HEK293 (cell line): ENCODE results near the gene EVX1.
A peak's percentile ranks its signal among the peaks of the same experiment; 100 is the strongest.

ENCODE experiments used
- HOXD13 ChIP-seq: sonication (generic); formaldehyde crosslinking; IDR thresholded peaks from 2 replicates; pipeline ENCODE4 v1.8.0; 2022; ENCODE audit warnings: missing genetic modification reagents, borderline replicate concordance
- IKZF3 ChIP-seq: fragments of 450-650 bp; IDR thresholded peaks from 2 replicates; pipeline ENCODE4 v1.5.0; 2018; ENCODE audit warnings: missing biosample characterization, mild to moderate bottlenecking, missing genetic modification characterization, moderate library complexity
- KLF8 ChIP-seq: fragments of 450-650 bp; formaldehyde crosslinking; IDR thresholded peaks from 2 replicates; pipeline ENCODE4 v1.5.1; 2016; ENCODE audit warnings: missing biosample characterization, missing genetic modification characterization
- OVOL3 ChIP-seq: fragments of 450-650 bp; formaldehyde crosslinking; IDR thresholded peaks from 2 replicates; pipeline ENCODE4 v1.5.1; 2016; ENCODE audit warnings: missing biosample characterization, missing genetic modification characterization
- TCF7L2 ChIP-seq: IDR thresholded peaks from 2 replicates; pipeline ENCODE4 v1.6.1; 2011; ENCODE audit warnings: low read depth, mild to moderate bottlenecking, inconsistent platforms, low read length, moderate library complexity, borderline replicate concordance
- TRIM28 ChIP-seq: IDR thresholded peaks from 2 replicates; pipeline ENCODE4 v1.6.1; 2011; ENCODE audit warnings: low read length, control low read depth, borderline replicate concordance
- YY2 ChIP-seq: fragments of 450-650 bp; formaldehyde crosslinking; IDR thresholded peaks from 2 replicates; pipeline ENCODE4 v1.5.1; 2016; ENCODE audit warnings: missing biosample characterization, missing genetic modification characterization
- ZBTB48 ChIP-seq: fragments of 450-650 bp; formaldehyde crosslinking; IDR thresholded peaks from 2 replicates; pipeline ENCODE4 v1.5.1; 2016; ENCODE audit warnings: missing biosample characterization, missing genetic modification characterization
- ZBTB7A ChIP-seq: fragments of 450-650 bp; formaldehyde crosslinking; IDR thresholded peaks from 2 replicates; pipeline ENCODE4 v1.5.1; 2016; ENCODE audit warnings: low read depth, missing biosample characterization, missing genetic modification characterization
- ZBTB8A ChIP-seq: fragments of 450-650 bp; formaldehyde crosslinking; IDR thresholded peaks from 2 replicates; pipeline ENCODE4 v1.5.1; 2016; ENCODE audit warnings: missing biosample characterization, missing genetic modification characterization
- ZNF112 ChIP-seq: fragments of 450-650 bp; formaldehyde crosslinking; IDR thresholded peaks from 2 replicates; pipeline ENCODE4 v1.5.0; 2017; ENCODE audit warnings: missing biosample characterization, missing genetic modification characterization
- ZNF140 ChIP-seq: fragments of 450-650 bp; formaldehyde crosslinking; IDR thresholded peaks from 2 replicates; pipeline ENCODE4 v1.5.1; 2016; ENCODE audit warnings: missing biosample characterization, missing genetic modification characterization
- ZNF155 ChIP-seq: fragments of 450-650 bp; formaldehyde crosslinking; IDR thresholded peaks from 2 replicates; pipeline ENCODE4 v1.5.1; 2016; ENCODE audit warnings: missing biosample characterization, missing genetic modification characterization
- ZNF211 ChIP-seq: fragments of 450-650 bp; formaldehyde crosslinking; IDR thresholded peaks from 2 replicates; pipeline ENCODE4 v1.5.1; 2016; ENCODE audit warnings: low read depth, missing biosample characterization, missing genetic modification characterization
- ZNF23 ChIP-seq: fragments of 450-650 bp; formaldehyde crosslinking; IDR thresholded peaks from 2 replicates; pipeline ENCODE4 v1.5.1; 2016; ENCODE audit warnings: missing biosample characterization, missing genetic modification characterization, borderline replicate concordance
- ZNF302 ChIP-seq: fragments of 450-650 bp; formaldehyde crosslinking; IDR thresholded peaks from 2 replicates; pipeline ENCODE4 v1.5.1; 2016; ENCODE audit warnings: missing biosample characterization, missing genetic modification characterization, low read depth
- ZNF391 ChIP-seq: fragments of 450-650 bp; formaldehyde crosslinking; IDR thresholded peaks from 2 replicates; pipeline ENCODE4 v1.5.1; 2016; ENCODE audit warnings: low read depth, missing biosample characterization, missing genetic modification characterization, borderline replicate concordance
- ZNF776 ChIP-seq: fragments of 450-650 bp; formaldehyde crosslinking; IDR thresholded peaks from 2 replicates; pipeline ENCODE4 v1.5.0; 2017; ENCODE audit warnings: missing biosample characterization, missing genetic modification characterization, borderline replicate concordance
- ZNF837 ChIP-seq: fragments of 450-650 bp; formaldehyde crosslinking; IDR thresholded peaks from 2 replicates; pipeline ENCODE4 v1.5.1; 2016; ENCODE audit warnings: missing biosample characterization, missing genetic modification characterization
- TF ChIP-seq, protein P1 (sequence below): fragments of 450-650 bp; formaldehyde crosslinking; IDR thresholded peaks from 2 replicates; pipeline ENCODE4 v1.5.1; 2016; ENCODE audit warnings: missing biosample characterization, missing genetic modification characterization, low read depth
- TF ChIP-seq, protein P2 (sequence below): fragments of 450-650 bp; formaldehyde crosslinking; IDR thresholded peaks from 2 replicates; pipeline ENCODE4 v1.5.1; 2016; ENCODE audit warnings: missing biosample characterization, missing genetic modification characterization
- TF ChIP-seq, protein P3 (sequence below): fragments of 450-650 bp; formaldehyde crosslinking; IDR thresholded peaks from 2 replicates; pipeline ENCODE4 v1.5.0; 2017; ENCODE audit warnings: missing biosample characterization, missing genetic modification characterization, borderline replicate concordance
- TF ChIP-seq, protein P4 (sequence below): fragments of 450-650 bp; formaldehyde crosslinking; conservative IDR thresholded peaks from 2 replicates; pipeline ENCODE4 v1.5.1; 2016; ENCODE audit warnings: low read depth, missing biosample characterization, missing genetic modification characterization
- TF ChIP-seq, protein P5 (sequence below): fragments of 450-650 bp; formaldehyde crosslinking; IDR thresholded peaks from 2 replicates; pipeline ENCODE4 v1.5.1; 2016; ENCODE audit warnings: missing biosample characterization, missing genetic modification characterization
- TF ChIP-seq, protein P6 (sequence below): fragments of 450-650 bp; formaldehyde crosslinking; IDR thresholded peaks from 2 replicates; pipeline ENCODE4 v1.5.1; 2016; ENCODE audit warnings: missing biosample characterization, missing genetic modification characterization

EVX1 gene

DNA sequence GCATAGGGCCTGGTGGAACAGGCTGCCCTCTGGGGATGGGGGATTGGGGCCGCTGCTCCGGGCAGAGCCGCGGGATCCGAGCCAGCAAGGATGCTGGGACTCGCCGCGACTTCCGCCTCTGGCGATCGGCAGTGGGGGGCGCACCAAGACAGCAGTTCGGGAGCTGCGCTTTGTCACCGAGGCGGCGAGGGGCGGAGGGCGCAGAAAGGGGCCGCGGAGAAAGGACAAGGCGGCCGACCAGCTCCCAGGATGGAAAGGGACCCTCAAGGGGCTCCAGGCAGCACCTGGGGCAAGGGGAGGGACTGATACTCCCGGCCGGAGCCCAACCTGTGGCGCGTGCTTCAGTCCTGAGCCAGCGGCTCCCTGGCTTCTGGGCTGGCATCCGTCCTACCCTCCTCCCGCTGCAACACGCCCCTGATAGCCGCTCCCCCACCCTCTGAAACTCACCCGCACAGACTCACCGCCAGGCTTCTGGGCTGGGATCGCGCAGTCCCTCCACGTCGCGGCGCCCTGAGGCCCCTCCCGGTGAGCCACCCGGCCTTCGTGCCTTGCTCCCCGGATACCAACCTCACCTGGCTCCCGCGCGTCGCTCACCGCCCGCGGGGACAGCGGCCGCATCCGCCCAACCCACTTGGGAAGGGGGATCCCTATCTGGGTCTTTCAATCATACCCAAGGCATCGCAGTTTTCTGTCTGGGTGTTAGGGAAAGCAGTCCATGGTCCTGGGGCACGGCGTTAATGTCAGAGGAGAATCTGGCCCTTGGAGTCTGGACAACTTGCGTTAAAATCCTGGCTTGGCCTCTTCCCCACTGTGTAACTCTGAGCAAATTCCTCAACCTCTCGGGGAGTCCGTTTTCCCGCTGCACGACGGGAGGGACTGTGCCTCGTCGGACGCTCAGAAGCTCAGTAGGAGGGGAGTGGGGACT, 7.0 kb upstream of the EVX1 start (continued):
- TF ChIP-seq, protein P1, sequence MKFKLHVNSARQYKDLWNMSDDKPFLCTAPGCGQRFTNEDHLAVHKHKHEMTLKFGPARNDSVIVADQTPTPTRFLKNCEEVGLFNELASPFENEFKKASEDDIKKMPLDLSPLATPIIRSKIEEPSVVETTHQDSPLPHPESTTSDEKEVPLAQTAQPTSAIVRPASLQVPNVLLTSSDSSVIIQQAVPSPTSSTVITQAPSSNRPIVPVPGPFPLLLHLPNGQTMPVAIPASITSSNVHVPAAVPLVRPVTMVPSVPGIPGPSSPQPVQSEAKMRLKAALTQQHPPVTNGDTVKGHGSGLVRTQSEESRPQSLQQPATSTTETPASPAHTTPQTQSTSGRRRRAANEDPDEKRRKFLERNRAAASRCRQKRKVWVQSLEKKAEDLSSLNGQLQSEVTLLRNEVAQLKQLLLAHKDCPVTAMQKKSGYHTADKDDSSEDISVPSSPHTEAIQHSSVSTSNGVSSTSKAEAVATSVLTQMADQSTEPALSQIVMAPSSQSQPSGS (tag by site-specific recombination), result no peak
- TF ChIP-seq IKZF3 (peak; percentile 60; the same call in 1 of the 2 replicates), OVOL3 (tag by site-specific recombination) (no peak), ZBTB7A (tag by site-specific recombination) (0 out of 2 replicates have a peak, but pooled peaks have one; percentile 17), ZNF776 (tag by site-specific recombination) (no peak), TCF7L2 (no peak), ZBTB8A (tag by site-specific recombination) (peak; percentile 66; the same call in 1 of the 2 replicates), ZNF140 (no peak), ZNF391 (tag by site-specific recombination) (0 out of 2 replicates have a peak, but pooled peaks have one; percentile 31), ZNF112 (no peak), ZNF302 (tag by site-specific recombination) (no peak), KLF8 (tag by site-specific recombination) (peak; percentile 46; the same call in 1 of the 2 replicates), TRIM28 (no peak), ZBTB48 (tag by site-specific recombination) (peak; percentile 92), ZNF211 (tag by site-specific recombination) (no peak), ZNF837 (no peak), ZNF23 (tag by site-specific recombination) (no peak), HOXD13 (CRISPR knock-in tag) (no peak), YY2 (no peak), ZNF155 (no peak)
- TF ChIP-seq, protein P2, sequence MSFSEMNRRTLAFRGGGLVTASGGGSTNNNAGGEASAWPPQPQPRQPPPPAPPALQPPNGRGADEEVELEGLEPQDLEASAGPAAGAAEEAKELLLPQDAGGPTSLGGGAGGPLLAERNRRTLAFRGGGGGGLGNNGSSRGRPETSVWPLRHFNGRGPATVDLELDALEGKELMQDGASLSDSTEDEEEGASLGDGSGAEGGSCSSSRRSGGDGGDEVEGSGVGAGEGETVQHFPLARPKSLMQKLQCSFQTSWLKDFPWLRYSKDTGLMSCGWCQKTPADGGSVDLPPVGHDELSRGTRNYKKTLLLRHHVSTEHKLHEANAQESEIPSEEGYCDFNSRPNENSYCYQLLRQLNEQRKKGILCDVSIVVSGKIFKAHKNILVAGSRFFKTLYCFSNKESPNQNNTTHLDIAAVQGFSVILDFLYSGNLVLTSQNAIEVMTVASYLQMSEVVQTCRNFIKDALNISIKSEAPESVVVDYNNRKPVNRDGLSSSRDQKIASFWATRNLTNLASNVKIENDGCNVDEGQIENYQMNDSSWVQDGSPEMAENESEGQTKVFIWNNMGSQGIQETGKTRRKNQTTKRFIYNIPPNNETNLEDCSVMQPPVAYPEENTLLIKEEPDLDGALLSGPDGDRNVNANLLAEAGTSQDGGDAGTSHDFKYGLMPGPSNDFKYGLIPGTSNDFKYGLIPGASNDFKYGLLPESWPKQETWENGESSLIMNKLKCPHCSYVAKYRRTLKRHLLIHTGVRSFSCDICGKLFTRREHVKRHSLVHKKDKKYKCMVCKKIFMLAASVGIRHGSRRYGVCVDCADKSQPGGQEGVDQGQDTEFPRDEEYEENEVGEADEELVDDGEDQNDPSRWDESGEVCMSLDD (tag by site-specific recombination), result peak; percentile 20; the same call in 1 of the 2 replicates
- TF ChIP-seq, protein P3, sequence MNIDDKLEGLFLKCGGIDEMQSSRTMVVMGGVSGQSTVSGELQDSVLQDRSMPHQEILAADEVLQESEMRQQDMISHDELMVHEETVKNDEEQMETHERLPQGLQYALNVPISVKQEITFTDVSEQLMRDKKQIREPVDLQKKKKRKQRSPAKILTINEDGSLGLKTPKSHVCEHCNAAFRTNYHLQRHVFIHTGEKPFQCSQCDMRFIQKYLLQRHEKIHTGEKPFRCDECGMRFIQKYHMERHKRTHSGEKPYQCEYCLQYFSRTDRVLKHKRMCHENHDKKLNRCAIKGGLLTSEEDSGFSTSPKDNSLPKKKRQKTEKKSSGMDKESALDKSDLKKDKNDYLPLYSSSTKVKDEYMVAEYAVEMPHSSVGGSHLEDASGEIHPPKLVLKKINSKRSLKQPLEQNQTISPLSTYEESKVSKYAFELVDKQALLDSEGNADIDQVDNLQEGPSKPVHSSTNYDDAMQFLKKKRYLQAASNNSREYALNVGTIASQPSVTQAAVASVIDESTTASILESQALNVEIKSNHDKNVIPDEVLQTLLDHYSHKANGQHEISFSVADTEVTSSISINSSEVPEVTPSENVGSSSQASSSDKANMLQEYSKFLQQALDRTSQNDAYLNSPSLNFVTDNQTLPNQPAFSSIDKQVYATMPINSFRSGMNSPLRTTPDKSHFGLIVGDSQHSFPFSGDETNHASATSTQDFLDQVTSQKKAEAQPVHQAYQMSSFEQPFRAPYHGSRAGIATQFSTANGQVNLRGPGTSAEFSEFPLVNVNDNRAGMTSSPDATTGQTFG (tag by site-specific recombination), result no peak
- TF ChIP-seq, protein P4, sequence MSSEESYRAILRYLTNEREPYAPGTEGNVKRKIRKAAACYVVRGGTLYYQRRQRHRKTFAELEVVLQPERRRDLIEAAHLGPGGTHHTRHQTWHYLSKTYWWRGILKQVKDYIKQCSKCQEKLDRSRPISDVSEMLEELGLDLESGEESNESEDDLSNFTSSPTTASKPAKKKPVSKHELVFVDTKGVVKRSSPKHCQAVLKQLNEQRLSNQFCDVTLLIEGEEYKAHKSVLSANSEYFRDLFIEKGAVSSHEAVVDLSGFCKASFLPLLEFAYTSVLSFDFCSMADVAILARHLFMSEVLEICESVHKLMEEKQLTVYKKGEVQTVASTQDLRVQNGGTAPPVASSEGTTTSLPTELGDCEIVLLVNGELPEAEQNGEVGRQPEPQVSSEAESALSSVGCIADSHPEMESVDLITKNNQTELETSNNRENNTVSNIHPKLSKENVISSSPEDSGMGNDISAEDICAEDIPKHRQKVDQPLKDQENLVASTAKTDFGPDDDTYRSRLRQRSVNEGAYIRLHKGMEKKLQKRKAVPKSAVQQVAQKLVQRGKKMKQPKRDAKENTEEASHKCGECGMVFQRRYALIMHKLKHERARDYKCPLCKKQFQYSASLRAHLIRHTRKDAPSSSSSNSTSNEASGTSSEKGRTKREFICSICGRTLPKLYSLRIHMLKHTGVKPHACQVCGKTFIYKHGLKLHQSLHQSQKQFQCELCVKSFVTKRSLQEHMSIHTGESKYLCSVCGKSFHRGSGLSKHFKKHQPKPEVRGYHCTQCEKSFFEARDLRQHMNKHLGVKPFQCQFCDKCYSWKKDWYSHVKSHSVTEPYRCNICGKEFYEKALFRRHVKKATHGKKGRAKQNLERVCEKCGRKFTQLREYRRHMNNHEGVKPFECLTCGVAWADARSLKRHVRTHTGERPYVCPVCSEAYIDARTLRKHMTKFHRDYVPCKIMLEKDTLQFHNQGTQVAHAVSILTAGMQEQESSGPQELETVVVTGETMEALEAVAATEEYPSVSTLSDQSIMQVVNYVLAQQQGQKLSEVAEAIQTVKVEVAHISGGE (tag by site-specific recombination), result peak; percentile 48
- TF ChIP-seq, protein P5, sequence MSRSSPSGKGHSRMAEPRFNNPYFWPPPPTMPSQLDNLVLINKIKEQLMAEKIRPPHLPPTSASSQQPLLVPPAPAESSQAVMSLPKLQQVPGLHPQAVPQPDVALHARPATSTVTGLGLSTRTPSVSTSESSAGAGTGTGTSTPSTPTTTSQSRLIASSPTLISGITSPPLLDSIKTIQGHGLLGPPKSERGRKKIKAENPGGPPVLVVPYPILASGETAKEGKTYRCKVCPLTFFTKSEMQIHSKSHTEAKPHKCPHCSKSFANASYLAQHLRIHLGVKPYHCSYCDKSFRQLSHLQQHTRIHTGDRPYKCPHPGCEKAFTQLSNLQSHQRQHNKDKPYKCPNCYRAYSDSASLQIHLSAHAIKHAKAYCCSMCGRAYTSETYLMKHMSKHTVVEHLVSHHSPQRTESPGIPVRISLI, result no peak
- TF ChIP-seq, protein P6, sequence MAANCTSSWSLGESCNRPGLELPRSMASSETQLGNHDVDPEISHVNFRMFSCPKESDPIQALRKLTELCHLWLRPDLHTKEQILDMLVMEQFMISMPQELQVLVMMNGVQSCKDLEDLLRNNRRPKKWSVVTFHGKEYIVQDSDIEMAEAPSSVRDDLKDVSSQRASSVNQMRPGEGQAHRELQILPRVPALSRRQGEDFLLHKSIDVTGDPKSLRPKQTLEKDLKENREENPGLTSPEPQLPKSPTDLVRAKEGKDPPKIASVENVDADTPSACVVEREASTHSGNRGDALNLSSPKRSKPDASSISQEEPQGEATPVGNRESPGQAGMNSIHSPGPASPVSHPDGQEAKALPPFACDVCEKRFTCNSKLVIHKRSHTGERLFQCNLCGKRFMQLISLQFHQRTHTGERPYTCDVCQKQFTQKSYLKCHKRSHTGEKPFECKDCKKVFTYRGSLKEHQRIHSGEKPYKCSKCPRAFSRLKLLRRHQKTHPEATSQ (tag by site-specific recombination), result no peak
